Type B pancreatic cell (in vitro differentiated cells): ENCODE data around the gene NID1. TPM values are rescaled to one million over a fixed set of nuclear protein-coding genes. Genes with fewer than 3 reads are reported as not detected.

Source experiments
- DNase-seq: peaks from one replicate; pipeline ENCODE4 v3.0.0; 2021; ENCODE audit warnings: mixed read lengths; ENCODE audit not compliant: unreplicated experiment; ENCODE audit errors: extremely low spot score
- H3K27ac Mint-ChIP-seq: 2 replicates; pipeline ENCODE4 v1.8.0; 2021; ENCODE audit warnings: mild to moderate bottlenecking, mixed read lengths
- H3K27me3 Mint-ChIP-seq: 2 replicates; pipeline ENCODE4 v1.8.0; 2021; ENCODE audit warnings: mixed read lengths
- H3K36me3 Mint-ChIP-seq: 2 replicates; pipeline ENCODE4 v1.8.0; 2021; ENCODE audit warnings: mixed read lengths
- H3K4me1 Mint-ChIP-seq: one replicate; pipeline ENCODE4 v1.8.0; 2021; ENCODE audit warnings: mixed read lengths; ENCODE audit not compliant: unreplicated experiment
- H3K4me3 Mint-ChIP-seq: 2 replicates; pipeline ENCODE4 v1.8.0; 2021; ENCODE audit warnings: mild to moderate bottlenecking, mixed read lengths
- H3K9me3 Mint-ChIP-seq: 2 replicates; pipeline ENCODE4 v1.8.0; 2021; ENCODE audit warnings: mixed read lengths
- CTCF ChIP-seq: fragments of 200-600 bp; sonication (generic); conservative IDR thresholded peaks from 2 replicates; pipeline ENCODE4 v1.5.0; 2021; ENCODE audit warnings: antibody characterized with exemption, mild to moderate bottlenecking
- total RNA-seq: library from RNA; stranded (reverse); gene quantifications from 2 replicates; pipeline ENCODE4 v1.2.1, GENCODE V29; 2021; ENCODE audit warnings: low replicate concordance

The NID1 gene
- total RNA-seq, 1 donor from 2014 or later, result 65.6 TPM

GRCh38 chr1:236038034-236038433, 26.9 kb downstream of the NID1 start:
- Mint-ChIP-seq H3K9me3 (peaks cover 3% of the 10 kb centered on the region), H3K4me1 (peaks cover 11% of the 10 kb centered on the region), H3K27ac (no peak overlapping the region), H3K36me3 (peaks cover 10% of the 10 kb centered on the region), H3K4me3 (no peak overlapping the region), H3K27me3 (no peaks in the 10 kb centered on the region)
- no peak for DNase-seq
- no peak for TF ChIP-seq CTCF

DNA sequence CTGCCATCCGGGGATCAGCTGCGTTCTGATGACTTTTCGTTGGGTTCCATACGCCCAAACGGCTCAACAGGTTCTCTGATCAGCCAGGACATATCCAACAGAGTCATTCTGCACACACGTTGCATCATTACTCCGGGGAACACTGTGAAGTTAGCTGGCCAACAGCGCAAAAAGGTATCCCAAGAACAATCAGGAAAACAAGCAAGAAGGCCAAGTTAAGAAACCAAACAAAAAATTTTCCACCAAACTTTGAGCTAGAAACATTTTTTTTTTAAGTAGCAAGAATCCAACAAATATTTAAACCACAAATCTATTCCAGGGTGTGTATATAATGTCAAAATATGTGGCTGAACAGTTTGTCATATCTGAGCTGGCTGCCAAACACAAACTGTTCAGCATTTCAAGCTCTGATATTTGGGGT, 29.2 kb downstream of the NID1 start:
- DNase-seq, result no peak
- H3K9me3 Mint-ChIP-seq, result peaks cover 3% of the 10 kb centered on the region
- no peak overlapping the region for H3K27ac Mint-ChIP-seq
- peaks cover 7% of the 10 kb centered on the region for H3K36me3 Mint-ChIP-seq
- H3K27me3 Mint-ChIP-seq, result no peaks in the 10 kb centered on the region
- H3K4me3 Mint-ChIP-seq, result no peak overlapping the region
- no peak for TF ChIP-seq CTCF
- H3K4me1 Mint-ChIP-seq, result peaks cover 11% of the 10 kb centered on the region

DNA sequence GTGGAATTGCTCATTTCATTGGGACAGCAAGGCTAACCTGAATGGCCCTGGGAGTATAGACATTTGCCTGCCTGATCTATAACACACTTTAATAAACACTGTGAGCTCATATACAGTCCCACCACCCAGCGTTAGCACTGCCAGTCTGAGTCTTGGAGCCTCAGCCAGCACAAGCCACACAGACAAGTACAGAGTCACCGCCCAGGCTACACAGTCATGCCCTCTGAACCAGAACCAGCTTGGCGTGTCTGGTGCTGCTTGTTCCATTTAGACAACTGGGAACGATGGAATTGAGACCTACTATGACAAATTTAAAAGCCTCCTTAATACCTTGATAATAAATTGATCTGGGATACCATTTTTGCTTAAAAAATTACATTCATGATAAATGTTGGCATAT, 31.6 kb downstream of the NID1 start:
- Mint-ChIP-seq H3K27me3 (no peaks in the 10 kb centered on the region), H3K4me3 (no peak overlapping the region), H3K36me3 (peaks cover 7% of the 10 kb centered on the region), H3K9me3 (peaks cover 3% of the 10 kb centered on the region), H3K4me1 (no peaks in the 10 kb centered on the region), H3K27ac (no peak overlapping the region)
- no peak for DNase-seq
- TF ChIP-seq CTCF, result no peak

DNA sequence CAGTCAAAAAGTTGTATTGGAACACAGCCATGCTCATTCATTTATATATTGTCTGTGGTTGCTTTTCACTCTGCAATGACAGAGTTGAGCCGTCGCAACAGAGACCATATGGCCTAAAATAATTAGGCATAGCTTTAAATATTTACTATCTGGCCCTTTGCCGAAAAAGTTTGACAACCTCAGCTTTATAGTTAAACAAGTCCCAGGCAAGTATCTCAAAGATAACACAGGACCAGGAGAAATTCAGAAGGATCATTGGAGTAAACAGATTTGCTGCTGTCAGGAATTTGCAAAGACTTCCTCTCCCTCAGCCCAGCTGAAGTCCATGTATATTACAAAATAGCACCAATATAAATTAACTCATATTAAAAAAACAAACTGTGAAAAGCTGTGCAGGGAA, 34.4 kb downstream of the NID1 start:
- Mint-ChIP-seq H3K9me3 (peaks cover 3% of the 10 kb centered on the region), H3K4me3 (no peak overlapping the region), H3K36me3 (peaks cover 5% of the 10 kb centered on the region), H3K27me3 (no peaks in the 10 kb centered on the region), H3K4me1 (no peaks in the 10 kb centered on the region), H3K27ac (no peak overlapping the region)
- no peak for DNase-seq
- no peak for TF ChIP-seq CTCF

DNA sequence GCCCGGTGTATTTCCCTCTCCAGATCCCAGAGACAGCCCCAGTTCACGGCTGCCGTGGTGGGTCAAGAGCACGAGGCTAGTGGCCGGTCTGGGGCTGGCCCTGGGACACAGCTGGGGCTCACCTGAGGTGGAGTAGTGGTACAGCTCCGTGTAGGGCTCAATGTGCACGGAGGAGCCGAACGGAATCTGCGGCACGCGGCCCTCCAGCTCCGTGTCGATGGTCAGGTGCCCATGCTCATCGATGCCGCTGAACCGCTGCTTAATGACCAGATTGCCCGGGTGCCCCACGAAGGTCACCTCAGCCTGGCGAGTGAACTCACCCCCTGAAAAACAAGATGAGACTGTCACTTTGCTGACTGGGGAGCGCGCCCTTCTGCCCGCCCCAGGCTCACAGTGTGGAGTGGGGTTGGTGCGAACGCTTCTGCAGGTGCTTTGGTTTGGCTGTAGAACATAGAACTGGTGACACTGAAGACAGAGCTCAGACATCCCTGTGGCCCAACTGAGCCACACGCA, 35.4 kb downstream of the NID1 start:
- Mint-ChIP-seq H3K4me3 (no peak overlapping the region), H3K9me3 (peaks cover under 1% of the 10 kb centered on the region), H3K36me3 (peaks cover 1% of the 10 kb centered on the region), H3K27me3 (no peaks in the 10 kb centered on the region), H3K4me1 (no peaks in the 10 kb centered on the region), H3K27ac (no peak overlapping the region)
- no peak for DNase-seq
- no peak for TF ChIP-seq CTCF

DNA sequence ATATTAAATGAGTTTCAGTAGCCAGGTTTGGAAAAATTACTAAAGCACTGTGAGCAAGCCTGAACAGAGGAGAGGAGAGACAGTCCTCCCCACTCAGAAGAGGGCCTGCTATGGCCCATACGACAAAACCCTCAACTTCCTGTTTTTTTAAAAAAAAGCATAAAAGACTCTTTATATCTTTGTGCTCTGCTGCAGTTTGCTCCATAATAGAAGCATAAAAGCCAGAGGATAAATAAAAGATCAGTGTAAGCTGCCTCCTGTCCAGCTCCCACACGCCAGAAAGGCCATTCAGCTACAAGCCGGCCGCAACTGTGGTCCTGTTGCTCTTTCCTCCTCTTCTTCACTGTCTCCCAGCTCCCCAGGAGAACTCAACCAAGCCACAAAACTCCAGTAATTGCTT, 37.8 kb downstream of the NID1 start:
- no peaks in the 10 kb centered on the region for H3K9me3 Mint-ChIP-seq
- no peaks in the 10 kb centered on the region for H3K27me3 Mint-ChIP-seq
- no peak overlapping the region for H3K27ac Mint-ChIP-seq

More for the DNA sequence above, 37.8 kb downstream of the NID1 start:
- TF ChIP-seq CTCF, result no peak
- no peak overlapping the region for H3K4me3 Mint-ChIP-seq
- H3K36me3 Mint-ChIP-seq, result peaks cover 3% of the 10 kb centered on the region
- H3K4me1 Mint-ChIP-seq, result no peaks in the 10 kb centered on the region
- DNase-seq, result no peak
